OCI-LY1 (cell line): ENCODE measurements around the gene TOMM20.

Source experiments
- CTCF ChIP-seq: fragments of 200-600 bp; sonication (generic), shearing (Covaris generic); IDR thresholded peaks from 2 replicates; pipeline ENCODE4 v1.5.1; 2017; ENCODE audit warnings: mild to moderate bottlenecking, antibody characterized with exemption, low read length, moderate library complexity, mixed read lengths
- EZH2 ChIP-seq: fragments of 200-600 bp; sonication (generic), shearing (Covaris generic); IDR thresholded peaks from 2 replicates; pipeline ENCODE4 v1.8.0; 2017; ENCODE audit warnings: borderline replicate concordance, mixed run types, mild to moderate bottlenecking, antibody characterized with exemption, low read length, moderate library complexity, mixed read lengths

GRCh38 chr1:235122348-235122747, 6.3 kb downstream of the TOMM20 start:
- TF ChIP-seq CTCF (no peak), EZH2 (no peak)
